ENCODE measurements around the gene IL1R1. TPM values are rescaled to one million over a fixed set of nuclear protein-coding genes. Genes with fewer than 3 reads are reported as not detected.
A peak's percentile ranks its signal among the peaks of the same experiment; 100 is the strongest.

Gene IL1R1
- total and polyA plus RNA-seq, 2 donors (not counting 1 experiment from before 2014, with no cell fraction given), result 110 to 232 TPM

GRCh38 chr2:102144128-102144527 lies 1.6 kb downstream of the IL1R1 start:
- H3K36me3 ChIP-seq (ENCODE audit: control insufficient read depth, insufficient read depth, low read length), result peaks cover 14% of the 10 kb centered on the region
- no peak overlapping the region for H2AFZ ChIP-seq (ENCODE audit: low read length)
- H3K79me2 ChIP-seq (ENCODE audit: control insufficient read depth, insufficient read depth, low read length), result peaks cover 49% of the 10 kb centered on the region
- peak overlapping the region; percentile 93 for H3K4me2 ChIP-seq (ENCODE audit: extremely low read depth, insufficient read depth, low read length)
- no peaks in the 10 kb centered on the region for H3K27me3 ChIP-seq (ENCODE audit: control insufficient read depth, insufficient read depth, low read length)
- peaks cover 11% of the 10 kb centered on the region for H3K4me1 ChIP-seq (ENCODE audit: control insufficient read depth, extremely low read depth, insufficient read depth, low read length)
- peaks cover 11% of the 10 kb centered on the region for H3K9me3 ChIP-seq (ENCODE audit: control insufficient read depth, insufficient read depth, low read depth, low read length)
- H3K9ac ChIP-seq (ENCODE audit: insufficient read depth, low read length), result peak overlapping the region; percentile 94
- H4K20me1 ChIP-seq (ENCODE audit: control insufficient read depth, extremely low read depth, insufficient read depth, low read length), result no peaks in the 10 kb centered on the region
- peak overlapping the region; percentile 97 for H3K27ac ChIP-seq (ENCODE audit: insufficient read depth, low read length)
- DNase-seq (ENCODE audit: low read depth in 2 of 2), result peak in 1 of 2 donors; percentile 78
- TF ChIP-seq EZH2 (IDR thresholded peaks at IDR 0.05; ENCODE audit: low read length, missing control alignments) (no peak), CTCF (conservative IDR thresholded peaks at IDR 0.05 in 1 of 2, IDR thresholded peaks at IDR 0.05 in 1 of 2; ENCODE audit: low read depth in 1 of 2, low read length in 2 of 2) (no peak)
- peak overlapping the region; percentile 69 to 99 (median 92) for H3K4me3 ChIP-seq (replicated peaks in 1 of 4; ENCODE audit: control extremely low read depth in 1 of 4, insufficient read depth in 1 of 4, low read depth in 3 of 4, low read length in 4 of 4)

DNA sequence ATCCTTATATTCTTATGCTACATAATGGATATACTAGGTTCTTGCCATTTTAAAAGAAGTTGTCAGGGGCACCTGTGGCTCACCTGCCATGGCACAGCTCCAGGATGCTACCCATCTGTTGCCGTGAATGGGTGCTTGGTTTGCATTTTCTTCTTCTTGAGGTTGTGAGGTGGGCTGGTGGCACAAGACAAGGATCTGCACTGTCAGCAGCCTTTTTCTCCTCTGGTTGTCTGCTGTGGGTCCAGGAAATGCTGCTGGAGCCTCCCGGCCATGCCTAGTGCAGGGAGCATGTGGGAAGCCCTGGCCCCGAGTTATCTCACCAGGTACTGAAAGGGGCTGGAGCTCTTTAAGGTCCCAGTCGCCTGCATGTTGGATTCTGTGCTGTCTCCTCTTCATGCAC lies 2.6 kb downstream of the IL1R1 start:
- Histone ChIP-seq H3K79me2 (ENCODE audit: control insufficient read depth, insufficient read depth, low read length) (peaks cover 58% of the 10 kb centered on the region), H3K4me2 (ENCODE audit: extremely low read depth, insufficient read depth, low read length) (no peak overlapping the region), H4K20me1 (ENCODE audit: control insufficient read depth, extremely low read depth, insufficient read depth, low read length) (no peaks in the 10 kb centered on the region), H3K36me3 (ENCODE audit: control insufficient read depth, insufficient read depth, low read length) (peaks cover 14% of the 10 kb centered on the region), H3K9ac (ENCODE audit: insufficient read depth, low read length) (no peak overlapping the region), H2AFZ (ENCODE audit: low read length) (no peak overlapping the region), H3K4me1 (ENCODE audit: control insufficient read depth, extremely low read depth, insufficient read depth, low read length) (peaks cover 11% of the 10 kb centered on the region), H3K9me3 (ENCODE audit: control insufficient read depth, insufficient read depth, low read depth, low read length) (peaks cover 11% of the 10 kb centered on the region), H3K27ac (ENCODE audit: insufficient read depth, low read length) (no peak overlapping the region), H3K27me3 (ENCODE audit: control insufficient read depth, insufficient read depth, low read length) (no peaks in the 10 kb centered on the region), H3K4me3 (replicated peaks in 1 of 4; ENCODE audit: control extremely low read depth in 1 of 4, insufficient read depth in 1 of 4, low read depth in 3 of 4, low read length in 4 of 4) (peak overlapping the region in 2 of 4 experiments; percentile 95 to 99)
- TF ChIP-seq CTCF (conservative IDR thresholded peaks at IDR 0.05 in 1 of 2, IDR thresholded peaks at IDR 0.05 in 1 of 2; ENCODE audit: low read depth in 1 of 2, low read length in 2 of 2) (no peak), EZH2 (IDR thresholded peaks at IDR 0.05; ENCODE audit: low read length, missing control alignments) (no peak)
- no peak for DNase-seq (ENCODE audit: low read depth in 2 of 2)

GRCh38 chr2:102145934-102146333 lies 3.4 kb downstream of the IL1R1 start:
- H3K36me3 ChIP-seq (ENCODE audit: control insufficient read depth, insufficient read depth, low read length), result peaks cover 14% of the 10 kb centered on the region
- TF ChIP-seq EZH2 (IDR thresholded peaks at IDR 0.05; ENCODE audit: low read length, missing control alignments) (no peak), CTCF (conservative IDR thresholded peaks at IDR 0.05 in 1 of 2, IDR thresholded peaks at IDR 0.05 in 1 of 2; ENCODE audit: low read depth in 1 of 2, low read length in 2 of 2) (no peak)
- H3K9ac ChIP-seq (ENCODE audit: insufficient read depth, low read length), result no peak overlapping the region
- H3K79me2 ChIP-seq (ENCODE audit: control insufficient read depth, insufficient read depth, low read length), result peaks cover 63% of the 10 kb centered on the region
- no peak overlapping the region for H3K4me2 ChIP-seq (ENCODE audit: extremely low read depth, insufficient read depth, low read length)
- H3K4me3 ChIP-seq (replicated peaks in 1 of 4; ENCODE audit: control extremely low read depth in 1 of 4, insufficient read depth in 1 of 4, low read depth in 3 of 4, low read length in 4 of 4), result no peak overlapping the region
- no peak overlapping the region for H2AFZ ChIP-seq (ENCODE audit: low read length)
- no peaks in the 10 kb centered on the region for H4K20me1 ChIP-seq (ENCODE audit: control insufficient read depth, extremely low read depth, insufficient read depth, low read length)
- DNase-seq (ENCODE audit: low read depth in 2 of 2), result no peak
- H3K4me1 ChIP-seq (ENCODE audit: control insufficient read depth, extremely low read depth, insufficient read depth, low read length), result peaks cover 7% of the 10 kb centered on the region
- H3K27ac ChIP-seq (ENCODE audit: insufficient read depth, low read length), result no peak overlapping the region
- H3K9me3 ChIP-seq (ENCODE audit: control insufficient read depth, insufficient read depth, low read depth, low read length), result peaks cover 11% of the 10 kb centered on the region
- no peaks in the 10 kb centered on the region for H3K27me3 ChIP-seq (ENCODE audit: control insufficient read depth, insufficient read depth, low read length)

Data from fibroblast of lung (primary cell).